ENCODE measurements around the gene ENDOU.

ENDOU gene

DNA sequence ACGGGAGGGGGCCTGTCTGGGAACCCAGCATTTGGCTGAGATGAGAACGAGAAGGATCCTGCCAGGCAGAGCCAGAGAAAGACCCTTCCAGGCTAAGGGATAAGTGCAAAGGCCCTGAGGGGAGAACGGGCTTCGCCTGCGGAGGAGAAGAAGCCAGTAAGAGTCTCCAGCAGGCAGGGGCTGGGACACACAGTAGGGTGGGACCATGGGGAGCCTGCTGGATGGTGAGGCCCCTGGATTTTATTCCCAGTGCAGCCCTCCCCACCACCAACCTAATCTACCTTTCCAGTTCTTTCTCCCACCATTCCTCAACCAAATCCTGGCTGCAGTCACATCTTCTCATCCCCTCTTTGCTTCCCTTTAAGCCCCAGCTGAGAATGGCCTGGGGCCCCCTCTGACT is 20.8 kb upstream of the ENDOU start:
- no peaks in the 10 kb centered on the region for H3K9me3 ChIP-seq
- H3K4me1 ChIP-seq, result peaks cover 3% of the 10 kb centered on the region; the same call in 1 of the 2 replicates
- H3K36me3 ChIP-seq, result no peaks in the 10 kb centered on the region
- H3K27me3 ChIP-seq, result no peaks in the 10 kb centered on the region
- H3K4me3 ChIP-seq (ENCODE audit: low read depth, low read length), result no peak overlapping the region
- TF ChIP-seq, protein P1, sequence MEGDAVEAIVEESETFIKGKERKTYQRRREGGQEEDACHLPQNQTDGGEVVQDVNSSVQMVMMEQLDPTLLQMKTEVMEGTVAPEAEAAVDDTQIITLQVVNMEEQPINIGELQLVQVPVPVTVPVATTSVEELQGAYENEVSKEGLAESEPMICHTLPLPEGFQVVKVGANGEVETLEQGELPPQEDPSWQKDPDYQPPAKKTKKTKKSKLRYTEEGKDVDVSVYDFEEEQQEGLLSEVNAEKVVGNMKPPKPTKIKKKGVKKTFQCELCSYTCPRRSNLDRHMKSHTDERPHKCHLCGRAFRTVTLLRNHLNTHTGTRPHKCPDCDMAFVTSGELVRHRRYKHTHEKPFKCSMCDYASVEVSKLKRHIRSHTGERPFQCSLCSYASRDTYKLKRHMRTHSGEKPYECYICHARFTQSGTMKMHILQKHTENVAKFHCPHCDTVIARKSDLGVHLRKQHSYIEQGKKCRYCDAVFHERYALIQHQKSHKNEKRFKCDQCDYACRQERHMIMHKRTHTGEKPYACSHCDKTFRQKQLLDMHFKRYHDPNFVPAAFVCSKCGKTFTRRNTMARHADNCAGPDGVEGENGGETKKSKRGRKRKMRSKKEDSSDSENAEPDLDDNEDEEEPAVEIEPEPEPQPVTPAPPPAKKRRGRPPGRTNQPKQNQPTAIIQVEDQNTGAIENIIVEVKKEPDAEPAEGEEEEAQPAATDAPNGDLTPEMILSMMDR (IDR thresholded peaks at IDR 0.05; ENCODE audit: low read depth, low read length), result no peak
- no peak for DNase-seq

DNA sequence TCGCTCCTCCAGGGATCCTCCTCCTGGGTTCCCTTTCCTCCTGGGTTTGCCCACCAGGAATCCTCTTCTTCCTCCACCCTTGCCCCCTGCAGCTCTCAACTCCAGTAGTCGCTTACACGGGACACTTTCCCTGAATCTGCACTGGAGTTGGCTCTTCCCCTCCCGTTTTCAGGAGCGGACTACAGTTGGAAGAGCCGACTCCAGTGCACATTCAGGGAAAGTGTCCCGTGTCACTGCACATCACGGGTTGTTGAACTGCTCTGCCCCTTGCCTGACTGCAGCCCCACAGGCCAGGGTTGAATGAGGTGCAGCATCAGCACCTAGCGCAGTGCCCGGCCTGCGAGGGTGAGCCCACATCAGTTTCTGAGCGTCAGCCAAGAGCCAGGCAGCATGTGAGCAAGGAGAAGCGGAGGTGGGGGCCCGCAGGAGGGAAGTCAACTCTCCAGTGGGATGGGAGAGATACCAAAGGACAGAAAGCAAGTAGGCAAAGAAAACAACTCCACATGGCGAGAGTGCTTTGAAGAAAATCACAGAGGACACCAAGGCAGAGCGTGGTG is 20.3 kb upstream of the ENDOU start:
- no peaks in the 10 kb centered on the region for H3K36me3 ChIP-seq
- TF ChIP-seq, protein P1 (IDR thresholded peaks at IDR 0.05; ENCODE audit: low read depth, low read length), result no peak
- H3K9me3 ChIP-seq, result no peaks in the 10 kb centered on the region
- no peak for DNase-seq
- H3K4me1 ChIP-seq, result peaks cover 6% of the 10 kb centered on the region; the same call in 1 of the 2 replicates
- no peaks in the 10 kb centered on the region for H3K27me3 ChIP-seq
- H3K4me3 ChIP-seq (ENCODE audit: low read depth, low read length), result no peak overlapping the region

DNA sequence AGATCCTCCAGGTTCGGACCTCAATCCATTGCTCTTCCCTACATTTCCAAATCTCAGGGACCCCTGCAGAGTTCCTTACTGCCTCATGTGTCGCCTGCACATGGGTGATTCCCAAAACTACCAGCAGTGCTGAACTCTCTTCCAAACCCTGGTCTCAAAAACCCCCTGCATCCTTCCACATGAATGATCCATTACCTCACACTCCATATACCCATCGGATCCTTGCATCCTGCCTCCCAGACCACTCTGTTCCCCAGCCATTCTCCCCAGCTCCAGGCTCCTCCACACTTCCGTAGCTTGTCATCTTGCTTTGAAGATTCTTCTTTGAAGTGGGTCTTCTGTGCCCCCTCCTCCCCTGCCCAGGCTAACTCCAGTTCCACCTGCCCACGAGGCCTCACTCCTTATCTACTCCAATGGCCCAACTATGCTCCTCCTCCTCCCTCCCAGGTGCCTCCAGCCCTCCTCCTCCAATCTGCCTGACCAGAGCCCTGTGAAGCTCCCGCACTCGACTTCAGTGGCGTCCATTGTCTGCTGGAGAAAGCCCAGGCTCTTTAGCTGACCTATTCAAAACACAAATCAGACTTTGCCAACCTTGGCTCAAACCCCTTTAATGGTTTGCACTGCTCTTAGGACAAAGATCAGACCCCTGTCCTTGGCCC is 19.6 kb upstream of the ENDOU start:
- TF ChIP-seq, protein P1 (IDR thresholded peaks at IDR 0.05; ENCODE audit: low read depth, low read length), result no peak
- H3K27me3 ChIP-seq, result no peaks in the 10 kb centered on the region
- DNase-seq, result no peak
- H3K9me3 ChIP-seq, result no peaks in the 10 kb centered on the region
- no peaks in the 10 kb centered on the region for H3K36me3 ChIP-seq
- H3K4me1 ChIP-seq, result peaks cover 6% of the 10 kb centered on the region; the same call in 1 of the 2 replicates
- H3K4me3 ChIP-seq (ENCODE audit: low read depth, low read length), result no peak overlapping the region

DNA sequence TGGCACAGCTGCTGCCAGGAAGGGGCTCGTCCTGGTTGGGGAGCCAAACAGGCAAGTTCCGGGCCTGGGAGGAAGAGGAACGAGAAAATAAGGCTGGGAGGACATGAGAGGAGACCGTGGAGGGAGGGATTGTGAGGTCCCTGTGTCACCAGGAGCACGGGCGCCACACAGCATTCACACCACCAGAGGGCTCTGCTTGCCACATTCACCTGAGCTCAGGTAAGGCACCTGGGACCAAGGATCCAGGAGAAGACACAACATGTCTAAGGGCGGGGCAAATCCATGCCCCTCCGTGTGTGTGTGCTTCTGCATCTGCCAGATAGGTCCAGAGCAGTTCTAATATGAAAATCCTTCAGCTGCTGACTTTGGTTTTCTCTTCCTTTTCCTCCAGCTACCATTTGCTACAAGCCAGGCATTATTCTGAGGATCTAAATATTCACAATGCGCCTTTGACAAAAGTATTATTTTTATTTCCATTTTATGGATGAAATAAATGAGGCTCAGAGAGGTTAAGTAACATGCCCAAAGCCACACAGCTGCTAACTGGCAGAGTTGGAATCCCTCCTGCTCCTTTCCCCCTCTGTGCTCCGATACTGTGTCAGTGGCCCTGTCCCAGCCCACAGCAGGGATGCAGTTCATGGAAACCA is 18.8 kb upstream of the ENDOU start:
- Histone ChIP-seq H3K4me1 (peaks cover 6% of the 10 kb centered on the region; the same call in 1 of the 2 replicates), H3K27me3 (no peaks in the 10 kb centered on the region), H3K36me3 (no peaks in the 10 kb centered on the region), H3K9me3 (no peaks in the 10 kb centered on the region), H3K4me3 (ENCODE audit: low read depth, low read length) (no peak overlapping the region)
- DNase-seq, result no peak
- TF ChIP-seq, protein P1 (IDR thresholded peaks at IDR 0.05; ENCODE audit: low read depth, low read length), result peak; percentile 55

- TF ChIP-seq, protein P1 (IDR thresholded peaks at IDR 0.05; ENCODE audit: low read depth, low read length), result no peak
- no peak for DNase-seq
These were observed 18.1 kb upstream of the ENDOU start for GRCh38 chr12:47743311-47743860.

More at GRCh38 chr12:47743311-47743860, 18.1 kb upstream of the ENDOU start:
- Histone ChIP-seq H3K9me3 (no peaks in the 10 kb centered on the region), H3K4me1 (peaks cover 6% of the 10 kb centered on the region; the same call in 1 of the 2 replicates), H3K27me3 (no peaks in the 10 kb centered on the region), H3K4me3 (ENCODE audit: low read depth, low read length) (no peak overlapping the region), H3K36me3 (no peaks in the 10 kb centered on the region)
